ENCODE measurements around the gene LRRN4. TPM values are rescaled to one million over a fixed set of nuclear protein-coding genes. Genes with fewer than 3 reads are reported as not detected.

Gene LRRN4
- polyA plus RNA-seq, 1 donor from 2014 or later, result 0.26 TPM

DNA sequence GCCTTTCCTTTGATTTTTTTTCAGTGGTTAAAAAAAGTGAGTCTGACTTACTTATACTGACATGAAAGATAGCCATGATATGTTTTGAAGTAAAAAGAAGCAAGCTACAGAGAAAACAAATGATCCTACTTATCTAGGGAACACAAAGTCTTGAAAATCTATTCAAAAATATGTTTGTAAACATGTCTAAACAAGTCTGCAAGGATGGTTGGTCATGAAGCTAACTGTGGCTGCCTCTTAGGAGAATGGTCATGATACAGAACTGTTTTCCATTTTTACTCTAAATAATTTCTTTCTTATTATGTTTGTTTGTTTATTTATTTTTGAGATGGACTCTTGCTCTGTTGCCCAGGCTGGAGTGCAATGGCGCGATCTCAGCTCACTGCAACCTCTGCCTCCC lies 47.5 kb upstream of the LRRN4 start:
- Histone ChIP-seq H3K36me3 (ENCODE audit: insufficient read depth, low read length) (no peaks in the 10 kb centered on the region), H2AFZ (ENCODE audit: low read depth, low read length) (no peak overlapping the region), H3K4me2 (ENCODE audit: low read length) (no peak overlapping the region), H3K9me3 (ENCODE audit: low read length) (no peaks in the 10 kb centered on the region), H3K4me3 (ENCODE audit: low read length) (no peak overlapping the region), H4K20me1 (ENCODE audit: insufficient read depth) (no peaks in the 10 kb centered on the region), H3K9me2 (ENCODE audit: insufficient read depth, low read length) (no peaks in the 10 kb centered on the region), H3K27me3 (ENCODE audit: insufficient read depth, low read depth, low read length) (no peaks in the 10 kb centered on the region), H3K79me2 (replicated peaks; ENCODE audit: insufficient read depth, low read length) (no peaks in the 10 kb centered on the region), H3K27ac (ENCODE audit: low read length) (no peak overlapping the region), H3F3A (ENCODE audit: insufficient read depth, low read length, poor library complexity, severe bottlenecking) (no peaks in the 10 kb centered on the region), H3K9ac (ENCODE audit: low read length) (no peak overlapping the region)
- TF ChIP-seq MXI1 (conservative IDR thresholded peaks at IDR 0.05; ENCODE audit: poor library complexity, severe bottlenecking) (no peak), POLR2AphosphoS5 (IDR thresholded peaks at IDR 0.05) (no peak), EZH2 (IDR thresholded peaks at IDR 0.05; ENCODE audit: borderline replicate concordance, insufficient read depth, low read length, poor library complexity, severe bottlenecking) (no peak), SMC3 (conservative IDR thresholded peaks at IDR 0.05; ENCODE audit: poor library complexity) (no peak), TAF1 (IDR thresholded peaks at IDR 0.05; ENCODE audit: low read depth) (no peak), EP300 (conservative IDR thresholded peaks at IDR 0.05; ENCODE audit: poor library complexity, severe bottlenecking) (no peak), RAD21 (conservative IDR thresholded peaks at IDR 0.05) (no peak)
- TF ChIP-seq, protein P1, sequence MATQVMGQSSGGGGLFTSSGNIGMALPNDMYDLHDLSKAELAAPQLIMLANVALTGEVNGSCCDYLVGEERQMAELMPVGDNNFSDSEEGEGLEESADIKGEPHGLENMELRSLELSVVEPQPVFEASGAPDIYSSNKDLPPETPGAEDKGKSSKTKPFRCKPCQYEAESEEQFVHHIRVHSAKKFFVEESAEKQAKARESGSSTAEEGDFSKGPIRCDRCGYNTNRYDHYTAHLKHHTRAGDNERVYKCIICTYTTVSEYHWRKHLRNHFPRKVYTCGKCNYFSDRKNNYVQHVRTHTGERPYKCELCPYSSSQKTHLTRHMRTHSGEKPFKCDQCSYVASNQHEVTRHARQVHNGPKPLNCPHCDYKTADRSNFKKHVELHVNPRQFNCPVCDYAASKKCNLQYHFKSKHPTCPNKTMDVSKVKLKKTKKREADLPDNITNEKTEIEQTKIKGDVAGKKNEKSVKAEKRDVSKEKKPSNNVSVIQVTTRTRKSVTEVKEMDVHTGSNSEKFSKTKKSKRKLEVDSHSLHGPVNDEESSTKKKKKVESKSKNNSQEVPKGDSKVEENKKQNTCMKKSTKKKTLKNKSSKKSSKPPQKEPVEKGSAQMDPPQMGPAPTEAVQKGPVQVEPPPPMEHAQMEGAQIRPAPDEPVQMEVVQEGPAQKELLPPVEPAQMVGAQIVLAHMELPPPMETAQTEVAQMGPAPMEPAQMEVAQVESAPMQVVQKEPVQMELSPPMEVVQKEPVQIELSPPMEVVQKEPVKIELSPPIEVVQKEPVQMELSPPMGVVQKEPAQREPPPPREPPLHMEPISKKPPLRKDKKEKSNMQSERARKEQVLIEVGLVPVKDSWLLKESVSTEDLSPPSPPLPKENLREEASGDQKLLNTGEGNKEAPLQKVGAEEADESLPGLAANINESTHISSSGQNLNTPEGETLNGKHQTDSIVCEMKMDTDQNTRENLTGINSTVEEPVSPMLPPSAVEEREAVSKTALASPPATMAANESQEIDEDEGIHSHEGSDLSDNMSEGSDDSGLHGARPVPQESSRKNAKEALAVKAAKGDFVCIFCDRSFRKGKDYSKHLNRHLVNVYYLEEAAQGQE (IDR thresholded peaks at IDR 0.05; ENCODE audit: borderline replicate concordance), result no peak
- TF ChIP-seq, protein P2, sequence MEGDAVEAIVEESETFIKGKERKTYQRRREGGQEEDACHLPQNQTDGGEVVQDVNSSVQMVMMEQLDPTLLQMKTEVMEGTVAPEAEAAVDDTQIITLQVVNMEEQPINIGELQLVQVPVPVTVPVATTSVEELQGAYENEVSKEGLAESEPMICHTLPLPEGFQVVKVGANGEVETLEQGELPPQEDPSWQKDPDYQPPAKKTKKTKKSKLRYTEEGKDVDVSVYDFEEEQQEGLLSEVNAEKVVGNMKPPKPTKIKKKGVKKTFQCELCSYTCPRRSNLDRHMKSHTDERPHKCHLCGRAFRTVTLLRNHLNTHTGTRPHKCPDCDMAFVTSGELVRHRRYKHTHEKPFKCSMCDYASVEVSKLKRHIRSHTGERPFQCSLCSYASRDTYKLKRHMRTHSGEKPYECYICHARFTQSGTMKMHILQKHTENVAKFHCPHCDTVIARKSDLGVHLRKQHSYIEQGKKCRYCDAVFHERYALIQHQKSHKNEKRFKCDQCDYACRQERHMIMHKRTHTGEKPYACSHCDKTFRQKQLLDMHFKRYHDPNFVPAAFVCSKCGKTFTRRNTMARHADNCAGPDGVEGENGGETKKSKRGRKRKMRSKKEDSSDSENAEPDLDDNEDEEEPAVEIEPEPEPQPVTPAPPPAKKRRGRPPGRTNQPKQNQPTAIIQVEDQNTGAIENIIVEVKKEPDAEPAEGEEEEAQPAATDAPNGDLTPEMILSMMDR (IDR thresholded peaks at IDR 0.05; ENCODE audit: poor library complexity, severe bottlenecking), result no peak

DNA sequence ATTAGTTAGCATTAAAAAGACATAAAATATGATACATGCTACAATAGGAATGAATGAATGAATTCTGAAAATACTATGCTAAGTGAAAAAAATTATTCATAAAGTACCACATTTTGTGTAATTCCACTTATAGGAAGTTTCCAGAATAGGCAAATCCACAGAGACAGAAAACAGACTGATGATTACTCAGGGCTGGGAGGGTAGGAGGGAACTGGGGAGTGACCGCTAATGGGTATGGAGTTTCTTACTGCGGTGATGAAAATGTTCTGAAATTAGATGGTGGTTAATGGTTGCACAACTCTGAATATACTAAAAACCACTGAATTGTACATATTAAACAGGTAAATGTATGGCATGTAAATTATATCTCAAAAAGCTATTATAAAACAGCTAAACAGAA lies 46.4 kb upstream of the LRRN4 start:
- Histone ChIP-seq H3K27ac (ENCODE audit: low read length) (no peak overlapping the region), H4K20me1 (ENCODE audit: insufficient read depth) (no peaks in the 10 kb centered on the region)

More for the DNA sequence above, 46.4 kb upstream of the LRRN4 start:
- no peak overlapping the region for H2AFZ ChIP-seq (ENCODE audit: low read depth, low read length)
- H3F3A ChIP-seq (ENCODE audit: insufficient read depth, low read length, poor library complexity, severe bottlenecking), result no peaks in the 10 kb centered on the region
- H3K9me3 ChIP-seq (ENCODE audit: low read length), result no peaks in the 10 kb centered on the region
- no peak overlapping the region for H3K9ac ChIP-seq (ENCODE audit: low read length)
- H3K9me2 ChIP-seq (ENCODE audit: insufficient read depth, low read length), result no peaks in the 10 kb centered on the region
- no peaks in the 10 kb centered on the region for H3K36me3 ChIP-seq (ENCODE audit: insufficient read depth, low read length)
- no peak overlapping the region for H3K4me2 ChIP-seq (ENCODE audit: low read length)
- H3K27me3 ChIP-seq (ENCODE audit: insufficient read depth, low read depth, low read length), result no peaks in the 10 kb centered on the region
- no peak overlapping the region for H3K4me3 ChIP-seq (ENCODE audit: low read length)
- no peaks in the 10 kb centered on the region for H3K79me2 ChIP-seq (replicated peaks; ENCODE audit: insufficient read depth, low read length)
- no peak for TF ChIP-seq EZH2 (IDR thresholded peaks at IDR 0.05; ENCODE audit: borderline replicate concordance, insufficient read depth, low read length, poor library complexity, severe bottlenecking)
- TF ChIP-seq POLR2AphosphoS5 (IDR thresholded peaks at IDR 0.05), result no peak
- TF ChIP-seq, protein P1 (IDR thresholded peaks at IDR 0.05; ENCODE audit: borderline replicate concordance), result no peak

Measured in neural cell (in vitro differentiated cells).